ENCODE measurements around the gene GINS3. TPM values are rescaled to one million over a fixed set of nuclear protein-coding genes. Genes with fewer than 3 reads are reported as not detected.
"Not testable (repeated sequence)": the region's sequence is repeated elsewhere in the genome, so short reads cannot be mapped to it uniquely, and the experiment has no call there.

GINS3 gene
- total RNA-seq, 1 donor from 2014 or later = 2.1 TPM

- no peak for TF ChIP-seq CTCF (IDR thresholded peaks at IDR 0.05)
- DNase-seq (ENCODE audit: low spot score) = no peak
- Mint-ChIP-seq H3K4me3 (ENCODE audit: unreplicated experiment) (no peak overlapping the region), H3K9me3 (ENCODE audit: low read depth) (no peaks in the 10 kb centered on the region), H3K27ac (ENCODE audit: unreplicated experiment) (no peak overlapping the region), H3K36me3 (ENCODE audit: low read depth) (no peaks in the 10 kb centered on the region), H3K4me1 (ENCODE audit: low read depth) (peaks cover 11% of the 10 kb centered on the region), H3K27me3 (ENCODE audit: low read depth) (peaks cover 18% of the 10 kb centered on the region)
Measured at GRCh38 chr16:58389724-58390123, 2.5 kb upstream of the GINS3 start.

GRCh38 chr16:58393138-58393504, 850 bp downstream of the GINS3 start:
- TF ChIP-seq CTCF (IDR thresholded peaks at IDR 0.05) = no peak
- peaks cover 16% of the 10 kb centered on the region for H3K27me3 Mint-ChIP-seq (ENCODE audit: low read depth)
- H3K4me1 Mint-ChIP-seq (ENCODE audit: low read depth) = peaks cover 11% of the 10 kb centered on the region
- DNase-seq (ENCODE audit: low spot score) = no peak
- peak overlapping the region; percentile 98 for H3K4me3 Mint-ChIP-seq (ENCODE audit: unreplicated experiment)
- peak overlapping the region; percentile 93 for H3K27ac Mint-ChIP-seq (ENCODE audit: unreplicated experiment)
- H3K36me3 Mint-ChIP-seq (ENCODE audit: low read depth) = no peaks in the 10 kb centered on the region
- no peaks in the 10 kb centered on the region for H3K9me3 Mint-ChIP-seq (ENCODE audit: low read depth)

GRCh38 chr16:58396897-58397296, 4.6 kb downstream of the GINS3 start:
- H3K4me3 Mint-ChIP-seq (ENCODE audit: unreplicated experiment); H3K9me3 Mint-ChIP-seq (ENCODE audit: low read depth): not testable (repeated sequence)

GRCh38 chr16:58399718-58400633, 7.7 kb downstream of the GINS3 start:
- no peaks in the 10 kb centered on the region for H3K4me1 Mint-ChIP-seq (ENCODE audit: low read depth)
- no peaks in the 10 kb centered on the region for H3K36me3 Mint-ChIP-seq (ENCODE audit: low read depth)
- H3K4me3 Mint-ChIP-seq (ENCODE audit: unreplicated experiment) = no peak overlapping the region
- no peaks in the 10 kb centered on the region for H3K27me3 Mint-ChIP-seq (ENCODE audit: low read depth)
- TF ChIP-seq CTCF (IDR thresholded peaks at IDR 0.05) = no peak
- no peaks in the 10 kb centered on the region for H3K9me3 Mint-ChIP-seq (ENCODE audit: low read depth)
- no peak for DNase-seq (ENCODE audit: low spot score)
- H3K27ac Mint-ChIP-seq (ENCODE audit: unreplicated experiment) = no peak overlapping the region

More at GRCh38 chr16:58396897-58397296, 4.6 kb downstream of the GINS3 start:
- not testable (repeated sequence) for H3K36me3 Mint-ChIP-seq (ENCODE audit: low read depth); H3K4me1 Mint-ChIP-seq (ENCODE audit: low read depth); H3K27me3 Mint-ChIP-seq (ENCODE audit: low read depth); DNase-seq (ENCODE audit: low spot score); H3K27ac Mint-ChIP-seq (ENCODE audit: unreplicated experiment)

GRCh38 chr16:58401305-58401704, 9.0 kb downstream of the GINS3 start:
- H3K36me3 Mint-ChIP-seq (ENCODE audit: low read depth); H3K4me3 Mint-ChIP-seq (ENCODE audit: unreplicated experiment); H3K4me1 Mint-ChIP-seq (ENCODE audit: low read depth); H3K9me3 Mint-ChIP-seq (ENCODE audit: low read depth); H3K27ac Mint-ChIP-seq (ENCODE audit: unreplicated experiment); H3K27me3 Mint-ChIP-seq (ENCODE audit: low read depth); DNase-seq (ENCODE audit: low spot score): not testable (repeated sequence)

- TF ChIP-seq CTCF (IDR thresholded peaks at IDR 0.05) = no peak
- H3K27me3 Mint-ChIP-seq (ENCODE audit: low read depth) = no peaks in the 10 kb centered on the region
- H3K36me3 Mint-ChIP-seq (ENCODE audit: low read depth) = peaks cover 2% of the 10 kb centered on the region
- no peaks in the 10 kb centered on the region for H3K4me1 Mint-ChIP-seq (ENCODE audit: low read depth)
- H3K4me3 Mint-ChIP-seq (ENCODE audit: unreplicated experiment) = no peak overlapping the region
- DNase-seq (ENCODE audit: low spot score) = no peak
- H3K27ac Mint-ChIP-seq (ENCODE audit: unreplicated experiment) = no peak overlapping the region
- H3K9me3 Mint-ChIP-seq (ENCODE audit: low read depth) = no peaks in the 10 kb centered on the region
Measured at GRCh38 chr16:58402796-58403195, 10.5 kb downstream of the GINS3 start.

Measured in chondrocyte (in vitro differentiated cells).